ENCODE measurements around the gene PPP1R3G.

Gene PPP1R3G

DNA sequence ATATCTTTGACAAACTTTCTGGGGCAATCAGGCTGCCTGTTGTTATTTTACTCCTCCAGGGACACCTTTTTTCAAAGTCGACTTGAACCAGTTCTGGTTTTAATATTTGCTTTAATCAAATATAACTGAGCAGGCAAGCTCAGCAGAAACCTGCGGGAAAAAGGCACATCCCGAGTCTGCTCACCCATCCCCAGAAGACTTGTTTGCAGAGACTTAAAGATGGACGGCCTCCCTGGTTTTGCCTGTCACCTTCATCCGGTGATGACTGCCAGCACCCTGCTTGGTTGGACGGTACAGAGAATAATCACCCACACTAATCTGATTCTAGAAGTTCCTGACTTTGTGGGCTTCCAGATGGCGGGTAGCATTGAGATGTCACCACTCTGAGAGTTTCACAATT lies 36.8 kb downstream of the PPP1R3G start:
- DNase-seq: no peak

DNA sequence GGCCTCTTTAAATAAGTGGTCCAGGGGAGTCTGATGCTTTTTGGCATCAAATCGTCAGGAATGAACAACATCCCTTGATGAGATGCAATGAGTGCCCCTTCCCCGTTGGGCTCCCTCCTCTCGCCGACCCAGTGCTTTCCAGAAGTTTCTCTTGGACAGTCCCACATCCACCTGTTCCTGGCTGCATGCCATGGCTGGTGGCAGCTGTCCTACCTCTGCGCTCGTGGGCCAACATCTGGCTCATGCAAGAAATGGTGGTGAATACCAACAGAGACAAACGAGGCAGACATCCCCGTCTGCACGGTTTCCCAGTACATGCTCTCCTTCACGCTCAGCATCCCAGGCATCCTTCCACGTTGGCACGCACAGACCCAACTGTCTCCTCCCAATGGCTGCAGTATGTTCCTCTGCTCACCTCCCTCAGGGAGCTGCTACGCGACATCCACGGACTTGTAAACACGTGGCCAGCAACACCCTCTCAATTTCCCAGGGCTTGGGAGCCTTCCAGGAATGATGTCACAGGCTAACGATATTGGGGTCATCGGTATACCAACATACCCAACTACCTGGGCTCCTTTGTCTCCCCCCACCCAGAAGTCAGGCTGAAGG lies 37.5 kb downstream of the PPP1R3G start:
- no peak for DNase-seq

DNA sequence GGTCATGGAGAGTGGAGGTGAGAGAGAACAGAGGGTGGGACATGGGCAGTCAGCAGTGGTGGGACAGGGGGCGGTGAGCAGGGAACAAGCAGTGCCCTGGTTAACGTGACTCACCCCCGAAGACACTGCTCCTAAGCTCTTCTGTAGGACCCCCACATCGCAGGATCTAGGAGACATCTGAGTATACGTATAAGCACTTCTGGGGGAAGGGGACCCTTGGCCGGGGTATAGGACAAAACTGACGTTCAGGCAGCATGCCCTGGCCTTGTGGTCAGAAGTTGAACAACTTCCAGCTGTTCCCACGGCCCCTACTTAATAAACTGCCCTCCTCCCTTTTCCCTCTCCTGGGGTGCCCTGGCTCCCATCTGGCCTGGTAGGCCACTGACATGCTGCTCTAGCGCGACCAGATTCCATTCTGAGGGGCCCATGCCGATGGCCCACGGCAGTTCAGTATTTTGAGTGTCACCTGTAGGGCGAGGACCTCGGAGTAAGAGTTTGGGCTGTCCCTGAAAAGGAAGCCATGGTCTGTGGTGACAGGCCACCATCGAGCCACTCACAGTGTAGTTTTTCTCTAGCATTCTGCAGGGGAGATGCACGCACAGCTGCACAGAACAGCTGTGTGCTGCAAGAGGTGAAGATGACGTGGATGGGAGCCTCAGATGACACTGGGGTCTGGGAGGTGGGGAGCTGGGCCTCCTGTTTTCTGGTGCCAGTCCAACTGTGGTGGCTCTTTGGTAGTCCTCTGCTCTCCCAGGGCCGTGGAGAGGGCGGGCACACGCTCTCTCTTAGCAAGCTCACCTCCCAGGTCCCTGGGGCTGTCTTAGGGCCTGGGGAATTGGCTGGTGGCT lies 38.4 kb downstream of the PPP1R3G start:
- DNase-seq: no peak

DNA sequence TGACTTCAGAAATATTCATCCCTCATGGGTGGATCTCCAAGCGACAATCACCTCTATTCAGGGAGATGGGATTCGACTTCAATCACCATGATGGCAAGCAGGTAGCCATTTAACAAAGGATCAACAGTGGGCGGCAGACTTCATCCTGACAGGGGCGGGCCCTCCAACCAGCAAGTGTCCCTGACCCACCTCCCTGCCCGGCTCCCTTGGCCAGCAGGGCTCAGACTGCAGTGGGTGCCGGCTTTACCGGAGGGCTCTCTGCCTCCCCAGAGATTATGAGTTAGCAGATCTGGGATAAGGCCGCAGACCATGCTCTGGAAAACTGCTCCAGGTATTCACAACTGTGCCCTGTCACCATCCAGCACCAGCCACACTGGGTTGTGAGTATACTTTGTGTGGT lies 39.4 kb downstream of the PPP1R3G start:
- no peak for DNase-seq

DNA sequence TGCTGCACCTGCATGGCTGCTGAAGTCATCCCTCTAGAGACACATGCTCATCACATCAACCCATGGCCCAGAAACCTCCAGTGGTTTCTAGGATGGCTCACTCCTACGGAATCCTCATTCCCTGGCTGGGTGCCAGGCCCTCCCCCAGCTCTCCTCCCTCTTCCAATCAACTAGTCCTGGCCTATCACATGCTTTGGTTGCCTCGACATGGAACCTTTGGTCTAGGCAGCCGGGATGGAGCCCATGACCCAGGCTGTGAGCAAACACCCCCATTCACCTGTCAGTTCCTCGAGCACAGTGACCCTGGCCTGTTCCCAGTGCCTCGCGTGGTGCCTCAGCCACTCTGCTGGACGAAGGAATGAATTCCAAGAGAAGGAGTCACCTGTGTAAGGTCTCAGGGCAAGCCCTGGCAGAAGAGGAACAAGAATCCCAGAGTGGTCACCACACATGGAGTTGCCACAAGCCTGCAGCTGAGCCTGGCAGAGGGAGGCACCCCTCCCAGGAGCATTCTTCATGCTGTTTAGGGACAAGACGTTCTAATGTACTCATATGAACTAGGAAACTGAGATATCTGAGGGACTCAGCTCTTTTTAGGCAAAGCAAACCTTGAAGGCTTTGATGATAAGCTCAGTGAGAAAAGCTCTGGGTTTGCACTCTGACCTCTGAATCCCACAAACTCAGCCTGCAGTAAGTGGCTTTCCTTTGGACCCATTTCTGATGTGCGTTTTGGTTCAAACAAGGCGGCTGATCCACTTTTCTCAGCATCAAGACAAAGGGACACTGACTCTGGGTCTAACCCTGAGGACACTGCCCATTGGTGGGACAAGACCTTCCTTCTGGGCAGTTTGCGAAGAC lies 40.2 kb downstream of the PPP1R3G start:
- no peak for DNase-seq

DNA sequence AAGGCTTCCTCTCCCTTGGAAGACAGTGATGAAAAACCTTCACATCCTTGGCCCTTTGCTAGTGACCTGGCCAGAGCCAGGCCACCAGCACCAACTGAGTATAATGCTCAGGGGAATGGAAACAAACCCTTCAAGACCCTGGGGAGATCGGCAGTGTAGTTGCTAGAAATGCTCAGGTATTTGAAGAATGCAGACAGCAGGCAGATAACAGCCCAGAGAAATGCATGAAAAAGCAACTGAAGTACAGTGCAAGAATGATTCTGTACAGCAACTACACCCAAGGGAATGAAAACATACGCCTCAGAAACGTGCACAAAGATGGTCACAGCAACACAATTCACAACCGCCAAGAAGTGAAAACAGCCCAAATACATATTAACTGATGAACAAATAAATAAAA lies 41.1 kb downstream of the PPP1R3G start:
- no peak for DNase-seq

DNA sequence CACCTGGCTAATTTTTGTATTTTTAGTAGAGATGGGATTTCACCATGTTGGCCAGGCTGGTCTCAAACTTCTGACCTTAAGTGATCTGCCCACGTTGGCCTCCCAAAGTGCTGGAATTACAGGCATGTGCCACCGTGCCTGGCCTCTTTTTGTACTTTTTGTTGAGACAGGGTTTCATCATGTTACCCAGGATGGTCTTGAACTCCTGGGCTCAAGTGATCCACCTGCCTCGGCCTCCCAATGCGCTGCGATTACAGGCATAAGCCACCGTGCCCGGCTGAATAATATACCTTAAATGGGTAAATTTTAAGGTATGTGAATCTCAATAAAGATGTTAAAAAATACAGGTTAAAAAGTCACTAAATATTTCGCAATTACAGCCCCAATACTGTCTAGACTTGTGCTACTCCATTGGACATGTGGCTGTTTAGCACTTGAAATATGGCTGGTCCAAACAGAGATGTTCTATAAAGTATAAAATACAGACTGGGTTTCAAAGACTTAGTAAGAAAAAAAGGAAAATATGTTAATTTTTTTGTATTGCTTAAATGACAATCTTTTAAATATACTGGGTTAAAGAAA lies 42.1 kb downstream of the PPP1R3G start:
- no peak for DNase-seq

DNA sequence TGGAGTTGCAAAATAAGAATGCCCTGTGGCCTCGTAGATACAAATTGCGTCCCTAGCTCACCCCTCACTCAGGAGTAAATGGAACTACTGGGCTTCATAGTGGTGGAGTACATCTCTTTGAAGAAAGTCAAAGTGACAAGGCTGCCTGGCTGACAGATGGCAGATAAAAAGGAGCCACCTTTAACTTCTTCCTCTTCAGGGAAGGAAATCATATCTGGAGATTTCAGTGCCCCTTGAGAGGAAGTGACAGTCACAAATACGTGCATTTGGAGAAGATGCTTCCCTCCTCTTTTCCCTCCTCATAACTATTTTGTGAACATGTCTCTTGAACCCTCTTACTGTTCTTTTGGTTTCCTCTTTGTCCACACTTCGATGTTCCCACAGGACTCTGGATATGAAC lies 43.2 kb downstream of the PPP1R3G start:
- no peak for DNase-seq

DNA sequence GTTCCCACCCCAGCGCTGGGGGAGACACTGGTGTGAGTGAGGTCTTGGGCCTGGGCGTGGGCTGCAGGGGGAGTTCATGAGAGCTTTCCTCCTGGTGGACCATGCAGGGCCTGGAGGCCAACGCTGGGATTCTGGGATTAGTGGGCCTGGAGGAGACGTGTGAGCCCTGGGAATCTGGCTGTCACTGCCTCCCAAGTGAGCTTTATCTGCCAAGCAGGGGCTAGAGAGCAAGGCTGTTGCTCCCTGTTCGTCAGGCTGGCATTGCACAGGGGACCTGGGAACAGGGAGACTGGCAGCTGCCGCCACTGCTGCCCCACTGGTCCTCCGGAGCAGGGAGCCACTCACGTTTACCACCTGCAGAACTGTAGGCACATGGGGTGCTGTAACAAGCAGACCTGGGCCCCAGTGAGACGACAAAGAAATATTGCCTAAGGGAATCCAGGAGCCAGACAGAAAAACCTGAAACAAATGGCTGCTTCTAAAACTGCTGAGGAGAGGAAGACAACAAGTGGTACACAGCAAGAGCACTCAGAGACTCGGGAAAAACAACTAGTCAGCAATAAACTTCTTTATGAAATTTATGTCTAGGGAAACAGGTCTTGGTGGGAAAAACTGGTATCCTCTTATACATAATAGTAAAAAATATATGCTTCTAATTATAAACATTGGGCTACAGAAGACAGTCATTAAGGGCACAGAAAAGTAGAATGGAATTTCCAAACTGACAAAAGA lies 45.2 kb downstream of the PPP1R3G start:
- DNase-seq: no peak

DNA sequence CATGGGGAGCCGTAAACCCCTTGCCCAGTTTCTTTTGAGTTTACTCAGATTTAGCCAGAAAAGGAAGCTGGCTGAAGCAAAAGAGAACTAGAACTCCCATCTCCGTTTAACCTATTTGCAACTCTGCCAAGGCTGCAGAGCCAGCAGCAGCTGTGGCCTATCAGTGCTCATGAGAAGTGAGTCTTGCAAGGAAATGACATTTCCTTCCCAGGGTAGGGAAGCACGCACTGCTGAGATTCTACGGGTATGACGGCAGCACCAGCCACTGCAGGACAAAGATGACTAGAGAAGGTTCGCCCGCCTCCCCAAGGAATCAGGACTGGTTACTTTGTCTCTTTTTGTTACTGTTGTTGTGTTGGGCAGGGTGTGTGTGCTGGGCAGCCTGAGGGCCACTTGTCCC lies 47.6 kb downstream of the PPP1R3G start:
- DNase-seq: no peak

DNA sequence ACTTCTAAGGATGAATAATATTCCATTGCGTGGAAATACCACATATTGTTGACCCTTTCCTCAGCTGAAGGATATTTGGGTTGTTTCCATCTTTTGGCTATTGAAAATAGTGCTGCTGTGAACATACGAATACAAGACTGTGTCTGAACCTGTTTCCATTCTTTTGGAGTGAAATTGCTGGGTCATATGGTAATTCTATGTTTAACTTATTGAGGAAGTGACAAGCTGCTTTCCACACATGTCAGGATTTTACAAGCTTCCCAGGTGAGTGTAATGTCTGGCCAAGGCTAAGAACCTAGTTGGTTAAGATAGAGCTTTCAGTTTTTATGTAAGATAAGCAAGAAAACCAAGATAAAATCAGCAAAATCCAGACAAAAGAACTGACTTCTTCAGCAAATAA lies 48.8 kb downstream of the PPP1R3G start:
- no peak for DNase-seq

DNA sequence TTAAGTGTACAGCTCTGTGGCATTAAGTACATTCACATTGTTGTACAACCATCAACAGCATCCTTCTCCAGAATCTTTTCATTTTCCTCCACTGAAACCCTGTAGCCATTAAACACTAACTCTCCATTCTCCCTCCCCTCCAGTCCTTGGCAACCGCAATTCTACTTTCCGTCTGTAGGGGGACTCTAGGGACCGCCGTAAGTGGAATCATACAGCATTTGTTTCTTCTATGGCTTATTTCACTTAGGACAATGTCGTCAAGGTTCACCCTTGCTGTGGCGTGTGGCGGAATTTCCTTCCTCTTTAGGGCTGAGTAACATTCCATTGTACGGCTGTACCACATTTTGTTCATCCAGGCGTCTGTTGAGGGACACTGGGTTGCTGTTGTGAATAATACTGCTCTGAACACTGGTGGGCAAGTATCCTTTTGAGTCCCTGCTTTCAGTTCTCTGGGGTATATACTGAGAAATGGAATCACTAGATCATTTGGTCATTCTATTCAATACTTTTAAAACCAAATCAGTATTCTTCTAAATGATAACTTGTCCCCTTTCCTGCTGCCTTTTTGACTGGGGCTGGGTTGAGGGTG lies 50.7 kb downstream of the PPP1R3G start:
- peak; percentile 51 for DNase-seq

DNA sequence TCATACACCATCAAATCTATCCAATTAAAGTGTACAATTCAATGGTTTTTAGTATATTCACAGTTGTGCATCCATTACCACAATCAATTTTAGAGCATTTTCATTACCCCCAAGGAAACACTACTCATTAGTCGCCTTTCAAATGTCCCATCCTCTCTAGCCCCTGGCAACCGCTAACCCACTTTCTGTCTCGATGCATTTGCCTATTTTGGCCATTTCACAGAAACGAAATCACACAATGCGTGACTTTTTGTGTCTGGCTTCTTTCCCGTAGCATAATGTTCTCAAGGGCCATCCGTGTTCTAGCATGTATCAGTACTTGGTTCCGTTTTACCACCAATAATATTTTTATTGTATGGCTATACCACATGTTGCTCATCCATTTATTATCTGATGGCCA lies 51.7 kb downstream of the PPP1R3G start:
- no peak for DNase-seq

Data from activated CD4-positive, alpha-beta T cell treated with anti-CD3 and anti-CD28 coated beads, Interleukin-2, amount 50 U/mL, for 16 hours (primary cell).